Karpas-422 (cell line): ENCODE data around the gene PLEKHH1. TPM values are rescaled to one million over a fixed set of nuclear protein-coding genes. Genes with fewer than 3 reads are reported as not detected.
A peak's percentile ranks its signal among the peaks of the same experiment; 100 is the strongest.

ENCODE experiments used
- DNase-seq: peaks from one replicate; pipeline ENCODE4 v3.0.0-alpha.2; 2015
- H2AFZ ChIP-seq: fragments of 200-600 bp; sonication (generic); 2 replicates; pipeline ENCODE4 v1.6.1; 2014; ENCODE audit warnings: antibody characterized with exemption, low read length, mixed read lengths
- H3K27ac ChIP-seq: fragments of 200-600 bp; sonication (generic); 2 replicates; pipeline ENCODE4 v1.5.1; 2014; ENCODE audit warnings: mild to moderate bottlenecking, low read length, moderate library complexity
- H3K27me3 ChIP-seq: fragments of 200-600 bp; sonication (generic); 2 replicates; pipeline ENCODE4 v1.6.1; 2014; ENCODE audit warnings: low read length, mixed read lengths
- H3K36me3 ChIP-seq: fragments of 200-600 bp; sonication (generic); 2 replicates; pipeline ENCODE4 v1.6.1; 2014; ENCODE audit warnings: low read length, mixed read lengths; ENCODE audit not compliant: insufficient read depth
- H3K4me1 ChIP-seq: fragments of 200-600 bp; sonication (generic); 2 replicates; pipeline ENCODE4 v1.6.1; 2014; ENCODE audit warnings: mild to moderate bottlenecking, low read length, mixed read lengths
- H3K4me2 ChIP-seq: fragments of 200-600 bp; sonication (generic); 2 replicates; pipeline ENCODE4 v1.6.1; 2014; ENCODE audit warnings: low read length, low read depth, mild to moderate bottlenecking; ENCODE audit not compliant: poor library complexity, severe bottlenecking
- H3K4me3 ChIP-seq: fragments of 200-600 bp; sonication (generic); 2 replicates; pipeline ENCODE4 v1.5.1; 2014; ENCODE audit warnings: mild to moderate bottlenecking, antibody characterized with exemption, low read length, mixed read lengths
- H3K79me2 ChIP-seq: fragments of 200-600 bp; sonication (generic); 2 replicates; pipeline ENCODE4 v1.6.1; 2014; ENCODE audit warnings: mild to moderate bottlenecking, low read length, mixed read lengths
- H3K9ac ChIP-seq: fragments of 200-600 bp; sonication (generic); 2 replicates; pipeline ENCODE4 v1.6.0; 2014; ENCODE audit warnings: low read length
- H3K9me2 ChIP-seq: fragments of 200-600 bp; sonication (generic), shearing (Covaris generic); replicated peaks from 2 replicates; pipeline ENCODE4 v1.6.0; 2014; ENCODE audit warnings: mild to moderate bottlenecking, low read length, moderate library complexity; ENCODE audit not compliant: insufficient read depth
- H3K9me3 ChIP-seq: fragments of 300-700, 200-600 bp; sonication (generic); 2 replicates; pipeline ENCODE4 v1.6.1; 2014; ENCODE audit warnings: low read length, mixed read lengths
- H4K20me1 ChIP-seq: fragments of 200-600 bp; sonication (generic); 2 replicates; pipeline ENCODE4 v1.6.1; 2014; ENCODE audit warnings: mild to moderate bottlenecking, antibody characterized with exemption, low read length, low read depth; ENCODE audit not compliant: insufficient read depth
- total RNA-seq: library from RNA; depleted of rRNA; stranded (reverse); fragments of >200 nt; shearing (Covaris generic); gene quantifications from 2 replicates; pipeline ENCODE4 v1.2.3, GENCODE V29; 2014; ENCODE audit warnings: low replicate concordance

The PLEKHH1 gene
- total RNA-seq, 1 experiment from 2014 or later, result 3.7 TPM

- H3K9me2 ChIP-seq, result no peaks in the 10 kb centered on the region
- H3K4me1 ChIP-seq, result peaks cover 69% of the 10 kb centered on the region
- peaks cover 6% of the 10 kb centered on the region for H3K36me3 ChIP-seq
- peak overlapping the region; percentile 27 for H3K4me2 ChIP-seq
- DNase-seq, result no peak
- peak overlapping the region; percentile 32 for H3K9ac ChIP-seq
- peaks cover 14% of the 10 kb centered on the region; the same call in 1 of the 2 replicates for H3K9me3 ChIP-seq
- H3K27ac ChIP-seq, result peak overlapping the region; percentile 95
- H3K79me2 ChIP-seq, result peaks cover 19% of the 10 kb centered on the region; the same call in 1 of the 2 replicates
- H2AFZ ChIP-seq, result no peak overlapping the region; the same call in 1 of the 2 replicates
- H4K20me1 ChIP-seq, result no peaks in the 10 kb centered on the region
- H3K27me3 ChIP-seq, result no peaks in the 10 kb centered on the region
- H3K4me3 ChIP-seq, result no peak overlapping the region
Observed at GRCh38 chr14:67491285-67491684, 41.8 kb upstream of the PLEKHH1 start.

GRCh38 chr14:67491741-67492507 lies 41.2 kb upstream of the PLEKHH1 start:
- Histone ChIP-seq H3K36me3 (peaks cover under 1% of the 10 kb centered on the region; the same call in 1 of the 2 replicates), H2AFZ (no peak overlapping the region; the same call in 1 of the 2 replicates), H3K9me2 (no peaks in the 10 kb centered on the region), H3K27me3 (no peaks in the 10 kb centered on the region), H3K4me1 (peaks cover 64% of the 10 kb centered on the region), H3K79me2 (peaks cover 19% of the 10 kb centered on the region; the same call in 1 of the 2 replicates), H3K4me2 (peak overlapping the region; percentile 27), H3K9ac (peak overlapping the region; percentile 32), H3K4me3 (no peak overlapping the region), H3K27ac (peak overlapping the region; percentile 95), H3K9me3 (peaks cover 14% of the 10 kb centered on the region; the same call in 1 of the 2 replicates), H4K20me1 (no peaks in the 10 kb centered on the region)
- no peak for DNase-seq

GRCh38 chr14:67492538-67492937 lies 40.6 kb upstream of the PLEKHH1 start:
- H3K4me2 ChIP-seq, result peak overlapping the region; percentile 27

GRCh38 chr14:67493092-67493717 lies 39.9 kb upstream of the PLEKHH1 start:
- Histone ChIP-seq H3K36me3 (no peaks in the 10 kb centered on the region; the same call in 1 of the 2 replicates), H3K79me2 (peaks cover 19% of the 10 kb centered on the region; the same call in 1 of the 2 replicates), H3K4me1 (peaks cover 52% of the 10 kb centered on the region), H3K9me2 (no peaks in the 10 kb centered on the region), H3K9me3 (peaks cover 14% of the 10 kb centered on the region; the same call in 1 of the 2 replicates), H3K27ac (peak overlapping the region; percentile 95), H3K27me3 (no peaks in the 10 kb centered on the region), H3K9ac (peak overlapping the region; percentile 32), H2AFZ (no peak overlapping the region), H3K4me3 (no peak overlapping the region), H3K4me2 (peak overlapping the region; percentile 27), H4K20me1 (no peaks in the 10 kb centered on the region)
- DNase-seq, result peak; percentile 83

More at GRCh38 chr14:67492538-67492937, 40.6 kb upstream of the PLEKHH1 start:
- peak overlapping the region; percentile 95 for H3K27ac ChIP-seq
- H3K4me1 ChIP-seq, result peaks cover 58% of the 10 kb centered on the region
- peaks cover 14% of the 10 kb centered on the region; the same call in 1 of the 2 replicates for H3K9me3 ChIP-seq
- H3K79me2 ChIP-seq, result peaks cover 19% of the 10 kb centered on the region; the same call in 1 of the 2 replicates
- H4K20me1 ChIP-seq, result no peaks in the 10 kb centered on the region
- no peak overlapping the region for H3K4me3 ChIP-seq
- H3K9me2 ChIP-seq, result no peaks in the 10 kb centered on the region
- no peak overlapping the region for H2AFZ ChIP-seq
- no peaks in the 10 kb centered on the region for H3K27me3 ChIP-seq
- H3K36me3 ChIP-seq, result no peaks in the 10 kb centered on the region; the same call in 1 of the 2 replicates
- DNase-seq, result no peak
- H3K9ac ChIP-seq, result peak overlapping the region; percentile 32

- Histone ChIP-seq H3K27me3 (no peaks in the 10 kb centered on the region), H3K27ac (no peak overlapping the region), H3K9me2 (no peaks in the 10 kb centered on the region), H3K9me3 (peaks cover 14% of the 10 kb centered on the region; the same call in 1 of the 2 replicates), H3K79me2 (peaks cover 16% of the 10 kb centered on the region; the same call in 1 of the 2 replicates), H2AFZ (no peak overlapping the region), H4K20me1 (no peaks in the 10 kb centered on the region), H3K4me3 (no peak overlapping the region), H3K36me3 (no peaks in the 10 kb centered on the region; the same call in 1 of the 2 replicates), H3K9ac (no peak overlapping the region), H3K4me2 (no peak overlapping the region), H3K4me1 (peaks cover 25% of the 10 kb centered on the region)
- DNase-seq, result no peak
Observed at GRCh38 chr14:67495827-67496226, 37.3 kb upstream of the PLEKHH1 start.

- peaks cover 6% of the 10 kb centered on the region; the same call in 1 of the 2 replicates for H3K79me2 ChIP-seq
- no peak overlapping the region for H3K9ac ChIP-seq
- H3K36me3 ChIP-seq, result no peaks in the 10 kb centered on the region; the same call in 1 of the 2 replicates
- H3K9me3 ChIP-seq, result peaks cover 14% of the 10 kb centered on the region; the same call in 1 of the 2 replicates
- peaks cover 11% of the 10 kb centered on the region for H3K4me1 ChIP-seq
- no peaks in the 10 kb centered on the region for H3K9me2 ChIP-seq
- no peak for DNase-seq
- no peak overlapping the region for H3K4me3 ChIP-seq
- no peak overlapping the region for H3K27ac ChIP-seq
- no peak overlapping the region for H3K4me2 ChIP-seq
- no peaks in the 10 kb centered on the region for H3K27me3 ChIP-seq
- no peaks in the 10 kb centered on the region for H4K20me1 ChIP-seq
- no peak overlapping the region for H2AFZ ChIP-seq
Observed at GRCh38 chr14:67497216-67497615, 35.9 kb upstream of the PLEKHH1 start.

GRCh38 chr14:67497716-67498115 lies 35.4 kb upstream of the PLEKHH1 start:
- H3K4me3 ChIP-seq, result no peak overlapping the region
- H3K9me2 ChIP-seq, result no peaks in the 10 kb centered on the region
- DNase-seq, result no peak
- H3K27ac ChIP-seq, result no peak overlapping the region
- peaks cover 14% of the 10 kb centered on the region; the same call in 1 of the 2 replicates for H3K9me3 ChIP-seq
- H3K4me1 ChIP-seq, result peaks cover 6% of the 10 kb centered on the region
- H3K9ac ChIP-seq, result no peak overlapping the region
- H3K36me3 ChIP-seq, result no peaks in the 10 kb centered on the region; the same call in 1 of the 2 replicates
- H4K20me1 ChIP-seq, result no peaks in the 10 kb centered on the region
- H2AFZ ChIP-seq, result no peak overlapping the region
- H3K4me2 ChIP-seq, result no peak overlapping the region
- peaks cover 2% of the 10 kb centered on the region; the same call in 1 of the 2 replicates for H3K79me2 ChIP-seq
- no peaks in the 10 kb centered on the region for H3K27me3 ChIP-seq

- Histone ChIP-seq H3K79me2 (no peaks in the 10 kb centered on the region; the same call in 1 of the 2 replicates), H2AFZ (no peak overlapping the region), H3K27me3 (no peaks in the 10 kb centered on the region), H3K9ac (no peak overlapping the region), H3K4me1 (no peaks in the 10 kb centered on the region), H3K4me3 (no peak overlapping the region), H3K27ac (no peak overlapping the region), H3K9me2 (no peaks in the 10 kb centered on the region), H3K36me3 (peaks cover 2% of the 10 kb centered on the region; the same call in 1 of the 2 replicates), H4K20me1 (no peaks in the 10 kb centered on the region), H3K9me3 (no peaks in the 10 kb centered on the region), H3K4me2 (no peak overlapping the region)
- DNase-seq, result no peak
Observed at GRCh38 chr14:67500981-67501380, 32.1 kb upstream of the PLEKHH1 start.
